HT1080 (cell line): ENCODE measurements around the gene ATP6V1B1. TPM values are rescaled to one million over a fixed set of nuclear protein-coding genes. Genes with fewer than 3 reads are reported as not detected.

Source experiments
- DNase-seq: peaks from one replicate; pipeline ENCODE4 v3.0.0-alpha.2; 2015; ENCODE audit warnings: low read depth
- total RNA-seq: library from RNA; depleted of rRNA; stranded (reverse); fragments of >200 nt; shearing (Covaris generic); gene quantifications from 2 replicates; pipeline ENCODE4 v1.2.3, GENCODE V29; 2014

The ATP6V1B1 gene
- total RNA-seq, 1 experiment from 2014 or later, result not detected

- peak; percentile 28 for DNase-seq
Observed at GRCh38 chr2:70964596-70965386, 29.1 kb downstream of the ATP6V1B1 start.

GRCh38 chr2:70965506-70965905, 29.8 kb downstream of the ATP6V1B1 start:
- DNase-seq, result no peak

GRCh38 chr2:70966681-70967080, 31.0 kb downstream of the ATP6V1B1 start:
- DNase-seq, result no peak

GRCh38 chr2:70967189-70967588, 31.5 kb downstream of the ATP6V1B1 start:
- DNase-seq, result no peak

GRCh38 chr2:70974592-70974991, 38.9 kb downstream of the ATP6V1B1 start:
- DNase-seq, result no peak

GRCh38 chr2:70975237-70975636, 39.5 kb downstream of the ATP6V1B1 start:
- no peak for DNase-seq

- DNase-seq, result no peak
Observed at GRCh38 chr2:70977605-70978205, 42.0 kb downstream of the ATP6V1B1 start.

GRCh38 chr2:70978341-70979179, 42.9 kb downstream of the ATP6V1B1 start, which contains the start of gene ANKRD53:
Gene ANKRD53, plus strand, starts transcription at chr2:70978630. Its CDS starts 16 bp downstream, at chr2:70978646.
- DNase-seq, result no peak

GRCh38 chr2:70979180-70979488, 43.4 kb downstream of the ATP6V1B1 start:
- DNase-seq, result no peak

GRCh38 chr2:70979626-70980025, 43.9 kb downstream of the ATP6V1B1 start:
- DNase-seq, result no peak

GRCh38 chr2:70981421-70981820, 45.7 kb downstream of the ATP6V1B1 start:
- DNase-seq, result no peak

GRCh38 chr2:70981866-70982810, 46.4 kb downstream of the ATP6V1B1 start:
- DNase-seq, result no peak

- no peak for DNase-seq
Observed at GRCh38 chr2:70982971-70983370, 47.3 kb downstream of the ATP6V1B1 start.

- DNase-seq, result no peak
Observed at GRCh38 chr2:70983506-70984227, 48.0 kb downstream of the ATP6V1B1 start.

- no peak for DNase-seq
Observed at GRCh38 chr2:70984228-70984575, 48.5 kb downstream of the ATP6V1B1 start.

GRCh38 chr2:70984576-70985282, 49.0 kb downstream of the ATP6V1B1 start:
- DNase-seq, result no peak

GRCh38 chr2:70985283-70985688, 49.6 kb downstream of the ATP6V1B1 start:
- no peak for DNase-seq

- no peak for DNase-seq
Observed at GRCh38 chr2:70985956-70986355, 50.3 kb downstream of the ATP6V1B1 start.

GRCh38 chr2:70986499-70987189, 50.9 kb downstream of the ATP6V1B1 start:
- no peak for DNase-seq
